ENCODE measurements around the gene MOG. TPM values are rescaled to one million over a fixed set of nuclear protein-coding genes. Genes with fewer than 3 reads are reported as not detected.
"Not testable (repeated sequence)": the region's sequence is repeated elsewhere in the genome, so short reads cannot be mapped to it uniquely, and the experiment has no call there.

The MOG gene
- total and polyA plus RNA-seq, 5 donors: 1.5 to 4.8 (median 2.4) TPM

GRCh38 chr6:29661502-29662141, 4.7 kb downstream of the MOG start:
- H3K4me1 ChIP-seq (ENCODE audit: control insufficient read depth, insufficient read depth, low read length); H3K27me3 ChIP-seq (ENCODE audit: control insufficient read depth, insufficient read depth); DNase-seq; H3K4me3 ChIP-seq (ENCODE audit: low read length); ATAC-seq; H3K27ac ChIP-seq (ENCODE audit: low read length); H3K9me3 ChIP-seq (ENCODE audit: control insufficient read depth, low read length); intact Hi-C loops (cut with DNase I): not testable (repeated sequence)
- WGBS: 57% methylated on average over 14 of the region's 14 CpGs

GRCh38 chr6:29663300-29664042, 6.6 kb downstream of the MOG start:
- H3K4me1 ChIP-seq (ENCODE audit: control insufficient read depth, insufficient read depth, low read length): no peaks in the 10 kb centered on the region
- 69% methylated on average over 5 of the region's 5 CpGs for WGBS
- no peak overlapping the region for H3K27ac ChIP-seq (ENCODE audit: low read length)
- no peaks in the 10 kb centered on the region for H3K9me3 ChIP-seq (ENCODE audit: control insufficient read depth, low read length)
- H3K27me3 ChIP-seq (ENCODE audit: control insufficient read depth, insufficient read depth): no peaks in the 10 kb centered on the region
- intact Hi-C loops (cut with DNase I): no loop called here
- no peak for DNase-seq
- no peak overlapping the region for H3K4me3 ChIP-seq (ENCODE audit: low read length)
- ATAC-seq: no peak

GRCh38 chr6:29665942-29666825, 9.3 kb downstream of the MOG start:
- no peaks in the 10 kb centered on the region for H3K27me3 ChIP-seq (ENCODE audit: control insufficient read depth, insufficient read depth)
- H3K9me3 ChIP-seq (ENCODE audit: control insufficient read depth, low read length): no peaks in the 10 kb centered on the region
- ATAC-seq (no peak), DNase-seq (no peak)
- H3K27ac ChIP-seq (ENCODE audit: low read length): no peak overlapping the region
- intact Hi-C loops (cut with DNase I): no loop called here
- H3K4me1 ChIP-seq (ENCODE audit: control insufficient read depth, insufficient read depth, low read length): no peaks in the 10 kb centered on the region
- WGBS: 69% methylated on average over 8 of the region's 8 CpGs
- H3K4me3 ChIP-seq (ENCODE audit: low read length): no peak overlapping the region

GRCh38 chr6:29666826-29667130, 9.9 kb downstream of the MOG start:
- Histone ChIP-seq H3K27me3 (ENCODE audit: control insufficient read depth, insufficient read depth) (no peaks in the 10 kb centered on the region), H3K27ac (ENCODE audit: low read length) (no peak overlapping the region), H3K4me1 (ENCODE audit: control insufficient read depth, insufficient read depth, low read length) (no peaks in the 10 kb centered on the region), H3K9me3 (ENCODE audit: control insufficient read depth, low read length) (no peaks in the 10 kb centered on the region), H3K4me3 (ENCODE audit: low read length) (no peak overlapping the region)
- ATAC-seq (no peak), DNase-seq (no peak)
- intact Hi-C loops (cut with DNase I): no loop called here
- WGBS: 88% methylated on average over 1 of the region's 1 CpG

GRCh38 chr6:29667158-29667557, 10.3 kb downstream of the MOG start:
- WGBS: 34% methylated on average over 5 of the region's 5 CpGs
- no peaks in the 10 kb centered on the region for H3K9me3 ChIP-seq (ENCODE audit: control insufficient read depth, low read length)
- no peak for DNase-seq
- H3K27me3 ChIP-seq (ENCODE audit: control insufficient read depth, insufficient read depth): no peaks in the 10 kb centered on the region
- no peaks in the 10 kb centered on the region for H3K4me1 ChIP-seq (ENCODE audit: control insufficient read depth, insufficient read depth, low read length)
- no peak overlapping the region for H3K4me3 ChIP-seq (ENCODE audit: low read length)
- ATAC-seq: no peak
- no peak overlapping the region for H3K27ac ChIP-seq (ENCODE audit: low read length)
- intact Hi-C loops (cut with DNase I): no loop called here

- no peaks in the 10 kb centered on the region for H3K9me3 ChIP-seq (ENCODE audit: control insufficient read depth, low read length)
- 30% methylated on average over 1 of the region's 1 CpG for WGBS
- H3K27ac ChIP-seq (ENCODE audit: low read length): no peak overlapping the region
- no peak for DNase-seq
- intact Hi-C loops (cut with DNase I): no loop called here
- H3K4me1 ChIP-seq (ENCODE audit: control insufficient read depth, insufficient read depth, low read length): no peaks in the 10 kb centered on the region
- no peak for ATAC-seq
- H3K27me3 ChIP-seq (ENCODE audit: control insufficient read depth, insufficient read depth): no peaks in the 10 kb centered on the region
- no peak overlapping the region for H3K4me3 ChIP-seq (ENCODE audit: low read length)
Observed at GRCh38 chr6:29671026-29671425, 14.1 kb downstream of the MOG start.

- H3K27me3 ChIP-seq (ENCODE audit: control insufficient read depth, insufficient read depth); DNase-seq; intact Hi-C loops (cut with DNase I); ATAC-seq; H3K27ac ChIP-seq (ENCODE audit: low read length); H3K4me1 ChIP-seq (ENCODE audit: control insufficient read depth, insufficient read depth, low read length); H3K4me3 ChIP-seq (ENCODE audit: low read length); H3K9me3 ChIP-seq (ENCODE audit: control insufficient read depth, low read length): not testable (repeated sequence)
- 93% methylated on average over 5 of the region's 5 CpGs for WGBS
Observed at GRCh38 chr6:29672116-29672515, 15.2 kb downstream of the MOG start.

GRCh38 chr6:29673161-29673560, 16.3 kb downstream of the MOG start:
- no peak for DNase-seq
- intact Hi-C loops (cut with DNase I): no loop called here
- no peaks in the 10 kb centered on the region for H3K4me1 ChIP-seq (ENCODE audit: control insufficient read depth, insufficient read depth, low read length)
- no peak for ATAC-seq
- WGBS: 91% methylated on average over 12 of the region's 12 CpGs
- no peak overlapping the region for H3K27ac ChIP-seq (ENCODE audit: low read length)
- H3K27me3 ChIP-seq (ENCODE audit: control insufficient read depth, insufficient read depth): no peaks in the 10 kb centered on the region
- no peak overlapping the region for H3K4me3 ChIP-seq (ENCODE audit: low read length)
- H3K9me3 ChIP-seq (ENCODE audit: control insufficient read depth, low read length): no peaks in the 10 kb centered on the region

- no peaks in the 10 kb centered on the region for H3K9me3 ChIP-seq (ENCODE audit: control insufficient read depth, low read length)
- no peaks in the 10 kb centered on the region for H3K4me1 ChIP-seq (ENCODE audit: control insufficient read depth, insufficient read depth, low read length)
- DNase-seq (no peak), ATAC-seq (no peak)
- no peak overlapping the region for H3K27ac ChIP-seq (ENCODE audit: low read length)
- 93% methylated on average over 5 of the region's 5 CpGs for WGBS
- intact Hi-C loops (cut with DNase I): no loop called here
- no peak overlapping the region for H3K4me3 ChIP-seq (ENCODE audit: low read length)
- H3K27me3 ChIP-seq (ENCODE audit: control insufficient read depth, insufficient read depth): no peaks in the 10 kb centered on the region
Observed at GRCh38 chr6:29674008-29674407, 17.1 kb downstream of the MOG start.

GRCh38 chr6:29675561-29675960, 18.7 kb downstream of the MOG start:
- no peak overlapping the region for H3K27ac ChIP-seq (ENCODE audit: low read length)
- intact Hi-C loops (cut with DNase I): no loop called here
- ATAC-seq (no peak), DNase-seq (no peak)
- H3K4me3 ChIP-seq (ENCODE audit: low read length): no peak overlapping the region
- WGBS: 94% methylated on average over 1 of the region's 1 CpG
- H3K4me1 ChIP-seq (ENCODE audit: control insufficient read depth, insufficient read depth, low read length): no peaks in the 10 kb centered on the region
- no peaks in the 10 kb centered on the region for H3K9me3 ChIP-seq (ENCODE audit: control insufficient read depth, low read length)
- H3K27me3 ChIP-seq (ENCODE audit: control insufficient read depth, insufficient read depth): no peaks in the 10 kb centered on the region

- Histone ChIP-seq H3K27ac (ENCODE audit: low read length) (no peak overlapping the region), H3K4me3 (ENCODE audit: low read length) (no peak overlapping the region), H3K4me1 (ENCODE audit: control insufficient read depth, insufficient read depth, low read length) (no peaks in the 10 kb centered on the region), H3K27me3 (ENCODE audit: control insufficient read depth, insufficient read depth) (no peaks in the 10 kb centered on the region), H3K9me3 (ENCODE audit: control insufficient read depth, low read length) (no peaks in the 10 kb centered on the region)
- ATAC-seq (no peak), DNase-seq (peak in 1 of 3 donors; percentile 47)
- 27% methylated on average over 2 of the region's 2 CpGs for WGBS
- intact Hi-C loops (cut with DNase I): no loop called here
Observed at GRCh38 chr6:29676981-29677601, 20.2 kb downstream of the MOG start.
